GM18526 (cell line): ENCODE results near the gene PAQR9.

Experiments
- POLR2A ChIP-seq: IDR thresholded peaks from 3 replicates; pipeline ENCODE4 v1.6.1; 2011; ENCODE audit not compliant: insufficient read length; ENCODE audit errors: extremely low read depth

The PAQR9 gene

GRCh38 chr3:142987707-142988106, 24.2 kb upstream of the PAQR9 start:
- no peak for TF ChIP-seq POLR2A

GRCh38 chr3:142987080-142987700, 23.7 kb upstream of the PAQR9 start:
- no peak for TF ChIP-seq POLR2A

- TF ChIP-seq POLR2A, result no peak
These were observed 20.8 kb upstream of the PAQR9 start for GRCh38 chr3:142984255-142984654.

GRCh38 chr3:142983318-142983717, 19.8 kb upstream of the PAQR9 start:
- TF ChIP-seq POLR2A, result no peak

- no peak for TF ChIP-seq POLR2A
These were observed 18.7 kb upstream of the PAQR9 start for GRCh38 chr3:142982038-142982773.

GRCh38 chr3:142981108-142981507, 17.6 kb upstream of the PAQR9 start:
- TF ChIP-seq POLR2A, result no peak

- TF ChIP-seq POLR2A, result no peak
These were observed 13.9 kb upstream of the PAQR9 start for GRCh38 chr3:142977399-142977728.

- no peak for TF ChIP-seq POLR2A
These were observed 13.3 kb upstream of the PAQR9 start for GRCh38 chr3:142976621-142977398.

- TF ChIP-seq POLR2A, result no peak
These were observed 12.0 kb upstream of the PAQR9 start for GRCh38 chr3:142975316-142975995.

- TF ChIP-seq POLR2A, result no peak
These were observed 9.9 kb upstream of the PAQR9 start for GRCh38 chr3:142973217-142974009.

GRCh38 chr3:142972092-142972753, 8.7 kb upstream of the PAQR9 start:
- TF ChIP-seq POLR2A, result no peak

GRCh38 chr3:142971431-142971830, 8.0 kb upstream of the PAQR9 start:
- TF ChIP-seq POLR2A, result no peak

- no peak for TF ChIP-seq POLR2A
These were observed 5.0 kb upstream of the PAQR9 start for GRCh38 chr3:142968319-142969025.

GRCh38 chr3:142966808-142967207, 3.3 kb upstream of the PAQR9 start:
- no peak for TF ChIP-seq POLR2A
